Measurements from ENCODE around the gene USP32.
"Not testable (repeated sequence)": the region's sequence is repeated elsewhere in the genome, so short reads cannot be mapped to it uniquely, and the experiment has no call there.

GRCh38 chr17:60384921-60385320 lies 7.0 kb downstream of the USP32 start:
- TF ChIP-seq, protein P1, sequence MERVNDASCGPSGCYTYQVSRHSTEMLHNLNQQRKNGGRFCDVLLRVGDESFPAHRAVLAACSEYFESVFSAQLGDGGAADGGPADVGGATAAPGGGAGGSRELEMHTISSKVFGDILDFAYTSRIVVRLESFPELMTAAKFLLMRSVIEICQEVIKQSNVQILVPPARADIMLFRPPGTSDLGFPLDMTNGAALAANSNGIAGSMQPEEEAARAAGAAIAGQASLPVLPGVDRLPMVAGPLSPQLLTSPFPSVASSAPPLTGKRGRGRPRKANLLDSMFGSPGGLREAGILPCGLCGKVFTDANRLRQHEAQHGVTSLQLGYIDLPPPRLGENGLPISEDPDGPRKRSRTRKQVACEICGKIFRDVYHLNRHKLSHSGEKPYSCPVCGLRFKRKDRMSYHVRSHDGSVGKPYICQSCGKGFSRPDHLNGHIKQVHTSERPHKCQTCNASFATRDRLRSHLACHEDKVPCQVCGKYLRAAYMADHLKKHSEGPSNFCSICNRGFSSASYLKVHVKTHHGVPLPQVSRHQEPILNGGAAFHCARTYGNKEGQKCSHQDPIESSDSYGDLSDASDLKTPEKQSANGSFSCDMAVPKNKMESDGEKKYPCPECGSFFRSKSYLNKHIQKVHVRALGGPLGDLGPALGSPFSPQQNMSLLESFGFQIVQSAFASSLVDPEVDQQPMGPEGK (CRISPR knock-in tag; IDR thresholded peaks at IDR 0.05; ENCODE audit: borderline replicate concordance) = not testable (repeated sequence)
- not testable (repeated sequence) for TF ChIP-seq ZC3H10 (CRISPR knock-in tag; IDR thresholded peaks at IDR 0.05); ZFP3 (CRISPR knock-in tag; IDR thresholded peaks at IDR 0.05); TCF4 (CRISPR knock-in tag; IDR thresholded peaks at IDR 0.05; ENCODE audit: borderline replicate concordance)
